ENCODE data around the gene FOXP1.

The FOXP1 gene

DNA sequence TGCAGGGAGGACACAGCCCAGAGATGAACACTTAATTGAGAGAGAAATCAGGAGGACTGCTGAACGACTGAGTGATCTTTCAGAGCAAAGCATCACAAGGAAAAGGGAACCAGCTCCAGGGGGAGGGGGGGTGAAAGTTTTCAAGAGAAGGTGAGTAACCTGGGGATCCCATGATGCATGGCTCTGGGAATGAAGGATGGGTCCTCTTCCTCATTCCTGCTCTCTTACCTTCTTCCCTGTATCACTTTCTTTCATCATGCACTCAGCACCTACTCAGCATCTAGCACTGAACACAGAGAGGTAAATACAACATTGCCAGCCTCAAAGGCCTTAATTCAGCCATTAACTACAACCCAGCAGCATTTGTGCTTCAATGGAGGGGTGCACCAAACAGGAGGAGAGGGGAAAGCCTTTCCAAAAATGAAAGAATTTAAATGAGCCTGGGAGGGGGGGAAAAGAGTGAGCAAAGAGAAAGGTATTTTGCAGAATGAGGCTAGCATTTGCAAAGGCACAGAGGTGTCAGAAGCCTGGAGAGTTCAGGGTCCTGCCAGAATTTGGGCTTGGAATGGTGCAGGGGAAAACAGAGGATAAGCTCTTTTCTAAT, 427.4 kb downstream of the FOXP1 start:
- DNase-seq = no peak

DNA sequence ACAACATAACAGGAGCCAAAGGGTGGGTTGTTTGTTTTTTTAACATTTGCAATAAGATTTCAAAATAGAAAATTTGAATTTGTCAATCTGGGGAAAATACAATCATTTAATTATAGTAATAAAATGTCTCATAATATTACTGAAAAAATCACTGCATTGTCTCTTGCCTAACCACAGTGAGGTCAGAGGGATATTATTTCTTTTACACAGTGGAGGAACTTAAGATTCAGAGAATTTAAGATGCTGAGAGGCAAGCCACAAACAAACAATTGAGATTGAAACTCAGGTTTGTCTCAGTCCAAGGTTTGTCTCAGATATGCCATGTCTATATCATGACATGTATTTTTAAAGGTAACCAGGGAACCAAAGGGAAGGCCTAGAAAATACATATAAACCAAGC, 428.7 kb downstream of the FOXP1 start:
- no peak for DNase-seq

DNA sequence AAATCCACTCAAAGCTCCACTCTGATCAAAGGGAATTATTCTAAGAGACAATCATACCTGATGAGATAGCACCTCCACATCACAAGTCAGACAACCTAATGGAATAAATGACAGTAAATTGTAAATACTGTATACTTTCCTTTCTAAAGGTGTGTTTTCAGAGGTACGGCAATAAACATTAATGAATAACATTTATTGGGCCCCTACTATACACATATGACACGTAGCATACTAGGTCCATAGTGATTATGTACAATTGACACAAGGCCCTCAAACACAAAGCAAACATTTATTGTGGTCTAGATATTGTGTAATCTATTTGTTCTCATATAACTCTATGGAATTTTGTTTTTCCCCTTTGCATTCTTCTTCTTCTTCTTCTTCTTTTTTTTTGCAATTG, 429.8 kb downstream of the FOXP1 start:
- DNase-seq = no peak

DNA sequence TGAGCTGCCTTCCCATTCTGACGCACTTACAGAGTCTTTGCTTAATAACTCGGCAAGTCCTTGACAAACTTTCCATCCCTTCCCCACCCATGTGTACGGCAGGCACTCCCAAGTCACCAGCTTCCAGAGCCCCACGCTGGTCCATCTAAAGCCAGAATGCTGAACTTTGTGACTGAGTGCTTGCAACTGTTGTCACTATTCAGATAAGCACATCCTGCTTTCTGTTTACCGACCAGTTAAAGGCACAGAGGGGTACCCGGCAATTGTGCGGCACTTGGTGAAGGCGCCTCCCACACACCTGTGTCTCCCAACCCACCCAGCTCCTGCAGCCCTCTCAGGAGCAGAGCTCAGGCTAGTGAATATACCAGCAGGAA, 430.6 kb downstream of the FOXP1 start:
- DNase-seq = no peak

DNA sequence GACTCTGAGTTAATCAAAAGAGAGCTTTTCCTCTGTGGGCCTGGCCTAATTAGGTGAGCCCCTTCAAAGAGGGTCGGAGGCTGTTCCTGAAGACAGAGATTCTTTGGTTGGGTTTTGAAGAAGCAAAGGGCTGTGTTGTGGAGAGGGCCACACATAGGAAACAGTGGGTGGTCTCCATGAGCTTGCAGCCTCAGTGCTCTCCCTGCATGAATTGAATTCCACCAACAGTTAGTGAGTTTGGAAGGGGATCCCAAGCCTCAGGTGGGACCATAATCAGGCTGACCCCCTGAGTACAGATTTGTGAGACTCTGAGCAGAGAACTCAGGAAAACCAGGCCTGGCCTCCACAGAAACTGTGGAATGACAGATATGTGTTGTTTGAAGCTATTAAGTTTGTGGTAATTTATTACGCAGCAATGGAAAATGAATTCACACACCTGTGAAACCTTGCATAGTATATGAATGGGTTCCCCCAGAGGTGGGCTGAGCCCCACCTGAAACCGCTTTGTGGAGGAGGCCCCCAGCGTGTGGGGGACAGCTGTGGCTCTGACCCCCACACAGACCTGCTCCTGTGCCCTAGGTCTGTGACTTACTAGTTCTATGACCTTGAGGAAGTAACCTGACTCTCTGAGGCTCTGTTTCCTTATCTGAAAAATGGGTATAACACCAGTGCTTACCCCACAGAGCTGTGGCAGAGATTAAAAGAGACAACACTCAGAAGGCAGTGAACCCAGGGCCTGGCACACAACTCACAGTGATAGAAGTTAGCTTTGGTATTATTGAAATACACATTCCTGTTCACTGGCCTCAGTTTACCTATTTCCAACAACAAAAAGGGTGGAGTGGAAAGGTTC, 431.3 kb downstream of the FOXP1 start:
- DNase-seq = peak; percentile 17

DNA sequence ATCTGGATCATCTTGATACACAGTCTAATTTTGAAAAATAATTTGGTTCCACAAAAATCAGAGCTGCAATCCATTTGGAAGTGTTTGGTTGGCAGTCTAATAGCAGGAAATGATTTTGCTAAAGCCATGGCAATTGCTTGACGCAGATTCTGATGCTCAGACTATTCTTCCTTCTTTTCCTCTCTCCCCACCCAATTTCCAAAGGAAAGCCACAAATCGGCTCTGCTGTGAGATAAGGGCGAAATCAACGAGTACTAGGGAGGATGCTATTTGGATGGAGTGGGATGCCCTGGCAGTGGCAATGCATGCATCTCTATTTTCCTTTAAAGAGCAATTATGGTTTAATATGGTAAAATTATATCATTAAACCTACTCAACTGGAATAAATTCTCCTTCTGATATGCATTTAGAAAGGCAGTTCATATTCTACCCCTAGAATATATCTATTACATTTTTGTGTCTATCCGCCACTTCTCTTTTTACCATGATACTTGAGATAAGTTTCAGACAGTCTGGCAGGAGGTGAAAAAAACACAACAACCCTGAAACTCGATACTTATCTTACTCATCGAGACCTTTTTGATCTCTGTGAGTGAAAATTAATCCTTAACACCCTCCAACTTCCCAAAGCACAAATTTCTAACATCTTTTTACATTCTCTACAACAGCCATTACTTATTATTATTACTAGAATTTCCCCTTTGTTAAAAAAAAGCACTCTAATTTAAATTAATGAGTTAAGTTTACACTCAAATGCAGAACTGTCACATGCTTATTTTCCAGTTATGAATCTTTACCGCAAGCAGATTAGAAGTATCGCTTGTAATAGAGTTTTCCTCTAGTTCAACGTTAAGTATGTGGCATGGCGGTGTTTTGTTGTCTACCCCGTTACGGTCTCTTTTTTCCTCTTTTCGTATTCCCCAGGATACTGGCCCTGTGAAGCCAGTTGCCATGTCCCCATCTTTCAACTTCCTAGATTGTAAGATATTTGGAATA, 433.3 kb downstream of the FOXP1 start:
- no peak for DNase-seq

DNA sequence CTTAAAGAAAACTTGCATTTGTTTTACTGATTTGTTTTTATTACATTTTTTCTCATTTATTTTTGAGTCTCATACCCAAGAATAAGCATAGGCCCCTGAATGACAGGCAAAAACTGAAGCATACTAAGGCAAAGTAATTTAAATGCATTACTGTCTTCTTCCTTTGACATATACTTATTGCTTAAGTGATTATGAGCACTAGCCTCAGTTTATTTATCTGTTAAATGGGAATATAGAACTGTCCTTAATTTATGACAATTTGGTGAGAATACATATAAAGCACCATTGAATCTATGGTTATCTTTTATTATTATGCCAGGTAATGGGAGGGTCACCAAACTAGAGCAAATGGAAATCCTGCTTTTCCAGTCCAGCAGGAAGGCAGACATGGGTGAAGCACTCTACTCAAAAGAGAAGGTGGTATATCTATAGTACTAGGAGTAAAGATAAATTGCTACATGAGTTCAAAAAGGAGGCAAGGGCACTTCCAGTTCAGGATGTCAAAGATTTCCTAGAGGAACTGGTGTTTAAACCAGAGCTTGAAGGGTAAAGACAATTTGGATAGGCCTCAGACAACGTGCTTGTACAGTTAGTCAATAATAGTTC, 435.0 kb downstream of the FOXP1 start:
- no peak for DNase-seq

DNA sequence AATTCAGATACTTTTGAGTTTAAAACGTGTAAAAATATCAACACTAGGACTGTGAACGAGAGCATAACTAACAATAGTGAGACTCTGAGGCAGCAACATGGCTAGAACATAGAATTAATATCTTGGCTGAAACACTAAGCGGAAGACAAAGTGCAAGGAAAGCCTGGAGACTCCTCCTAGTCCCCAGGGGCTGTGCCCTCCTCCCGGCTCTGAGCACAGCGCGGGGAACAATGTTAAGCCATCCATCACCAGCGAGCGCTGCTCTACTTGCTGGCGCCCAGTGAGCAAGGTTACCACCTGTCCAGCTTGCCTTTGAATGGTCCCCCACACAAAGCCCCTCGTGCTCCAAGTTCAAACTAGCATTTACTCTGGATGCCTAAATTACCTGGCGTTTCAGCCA, 436.9 kb downstream of the FOXP1 start:
- DNase-seq = no peak

DNA sequence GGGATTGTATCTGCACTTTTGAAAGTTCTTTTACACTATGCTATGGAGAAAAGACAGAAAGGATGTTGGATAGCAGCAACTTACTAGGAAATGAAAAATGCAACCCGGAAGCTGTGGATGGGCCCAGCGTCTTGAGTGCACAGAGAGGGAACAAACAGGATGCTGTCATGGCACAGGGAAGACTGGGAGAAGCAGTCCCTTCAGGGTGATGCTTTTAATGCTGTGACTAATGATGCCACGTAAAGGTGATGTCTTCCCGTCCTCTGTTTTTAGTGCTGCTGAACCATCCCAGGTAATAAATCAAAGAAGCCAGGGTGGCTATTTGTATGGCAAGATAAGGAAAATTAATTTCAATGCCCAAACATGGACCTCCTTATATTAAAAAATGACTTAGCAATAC, 437.6 kb downstream of the FOXP1 start:
- DNase-seq = no peak

DNA sequence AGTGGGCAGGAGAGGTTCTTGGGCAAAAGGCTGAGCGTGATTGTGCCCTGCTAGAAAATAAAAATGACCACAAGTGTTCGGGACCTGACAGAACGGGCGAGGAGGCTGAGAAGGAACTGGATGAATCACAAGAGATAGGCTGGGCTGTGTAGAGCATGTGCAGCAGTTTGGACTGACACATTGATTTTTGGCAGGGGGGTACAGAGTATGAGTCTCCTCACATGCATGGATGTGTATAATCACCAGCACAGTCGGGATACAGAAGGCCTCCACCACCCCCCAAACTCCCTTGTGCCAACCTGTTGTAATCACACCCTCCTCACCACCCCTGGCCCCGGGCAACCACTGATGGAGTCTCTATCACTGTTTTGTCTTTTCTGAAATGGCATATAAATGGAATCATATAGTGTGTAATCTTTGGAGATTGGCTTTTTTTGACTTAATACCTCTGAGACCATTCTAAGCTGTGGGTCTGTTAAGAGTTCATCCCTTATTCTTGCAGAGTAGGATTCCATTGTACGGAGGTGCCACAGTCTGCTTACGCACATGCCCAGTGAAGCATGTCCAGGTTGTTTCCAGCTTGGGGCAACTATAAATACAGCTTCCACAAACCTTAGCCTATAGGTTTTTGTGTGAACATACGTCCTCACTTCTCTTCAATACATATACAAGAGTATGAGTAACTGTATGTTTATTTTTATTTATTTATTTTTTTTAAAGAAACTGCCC, 438.8 kb downstream of the FOXP1 start:
- DNase-seq = no peak

DNA sequence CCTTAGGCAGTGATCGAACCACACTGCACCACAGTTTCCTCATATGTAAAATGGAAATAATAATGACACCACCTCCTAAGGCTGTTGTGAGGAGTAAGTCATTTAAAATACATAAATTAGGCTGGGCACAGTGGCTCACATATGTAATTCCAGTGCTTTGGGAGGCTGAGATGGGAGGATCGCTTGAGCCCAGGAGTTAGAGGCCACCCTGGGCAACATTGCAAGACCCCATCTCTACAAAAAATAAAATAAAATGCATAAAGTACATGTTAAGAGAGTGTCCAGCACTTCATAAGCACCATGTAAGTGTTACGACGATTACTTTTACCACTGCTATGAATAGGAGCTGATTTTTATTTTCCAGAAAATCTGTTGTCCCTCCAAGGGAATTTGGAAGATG, 440.0 kb downstream of the FOXP1 start:
- no peak for DNase-seq

DNA sequence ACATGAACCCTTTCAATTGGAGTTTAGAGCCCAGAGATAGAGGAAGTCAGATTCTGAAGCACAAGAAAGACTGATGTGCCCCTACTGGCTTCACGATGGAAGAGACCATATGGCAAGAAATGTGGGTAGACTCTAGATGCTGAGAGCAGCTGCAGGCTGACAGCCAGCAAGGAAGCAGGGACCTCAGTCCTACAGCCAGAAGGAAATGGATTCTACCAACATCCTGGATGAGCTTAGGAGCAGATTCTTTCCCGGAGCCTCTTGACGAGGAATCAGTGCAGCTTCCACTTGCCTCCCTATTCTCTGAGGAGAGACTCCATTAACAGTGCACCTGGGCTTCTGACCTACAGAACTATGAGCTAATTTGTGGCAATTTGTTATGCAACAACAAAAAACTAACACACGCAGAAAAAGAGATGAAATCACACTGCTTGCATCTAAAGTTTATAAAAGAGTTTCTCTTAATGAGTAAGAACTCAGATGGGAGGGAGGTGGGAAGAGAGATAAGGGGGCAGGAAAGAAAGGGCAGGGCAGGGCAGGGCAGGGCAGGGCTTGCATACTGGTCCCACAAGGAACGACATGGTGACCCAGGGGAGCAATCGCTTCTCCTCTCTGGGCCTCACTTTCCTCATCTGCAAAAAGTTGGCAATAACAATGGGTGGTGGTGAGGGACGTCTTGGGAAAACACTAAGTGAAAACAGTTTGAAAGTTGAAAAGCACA, 440.9 kb downstream of the FOXP1 start:
- peak; percentile 22 for DNase-seq

DNA sequence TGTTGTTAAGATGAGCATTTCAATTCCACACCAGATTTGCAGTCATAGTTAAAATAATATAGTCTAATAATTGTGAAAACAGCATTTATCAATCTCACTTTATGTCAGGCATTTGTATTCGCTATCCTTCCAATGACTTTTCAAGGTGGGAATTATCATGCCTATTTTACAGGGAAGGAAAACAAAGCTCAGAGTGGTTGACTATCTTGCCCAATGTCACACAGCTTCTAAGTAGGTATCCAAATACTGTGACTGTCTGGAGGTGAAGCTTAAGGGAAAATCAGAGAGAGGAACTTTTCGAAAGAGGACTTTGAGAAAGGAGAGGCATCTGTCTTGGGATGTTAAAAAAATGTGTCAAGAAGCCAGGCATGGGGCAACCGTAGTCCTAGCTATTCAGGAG, 443.1 kb downstream of the FOXP1 start:
- DNase-seq = no peak

DNA sequence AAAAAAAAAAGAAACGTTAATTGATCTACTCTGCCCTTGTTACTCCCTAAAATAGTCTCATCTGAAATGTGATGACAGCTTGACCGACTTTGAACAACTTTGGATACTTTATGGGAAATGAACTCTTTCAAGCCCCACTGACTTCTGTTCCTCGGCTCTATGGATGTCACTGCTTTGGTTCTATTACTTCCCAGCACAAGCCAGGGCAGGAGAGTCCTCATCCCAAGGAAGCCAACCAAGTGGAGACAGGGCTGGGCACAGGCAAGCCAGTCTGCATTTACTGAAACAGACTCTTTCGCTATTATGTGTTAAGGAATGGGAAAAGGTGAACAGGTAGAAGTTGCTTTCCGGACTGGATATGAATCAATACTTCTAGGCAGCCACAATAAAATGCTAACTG, 444.0 kb downstream of the FOXP1 start:
- DNase-seq = no peak

DNA sequence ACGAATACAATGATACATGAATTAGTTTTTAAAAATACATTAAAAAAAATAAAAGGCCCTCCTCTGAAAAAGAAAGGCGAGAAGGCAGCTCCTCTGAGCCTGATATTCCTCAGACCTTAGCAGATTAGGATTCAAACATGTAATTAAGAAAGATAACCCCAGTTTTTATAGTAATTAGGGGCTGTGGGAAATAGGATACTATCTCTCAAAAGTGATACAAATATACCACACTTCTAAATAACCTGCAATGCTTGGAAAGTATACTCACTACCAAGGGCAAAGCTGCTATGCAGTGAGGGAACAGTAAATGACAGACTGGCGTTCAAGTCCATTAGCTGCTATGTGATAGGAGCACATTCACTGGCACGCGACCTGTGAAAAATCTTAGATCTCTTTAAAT, 445.1 kb downstream of the FOXP1 start:
- no peak for DNase-seq

DNA sequence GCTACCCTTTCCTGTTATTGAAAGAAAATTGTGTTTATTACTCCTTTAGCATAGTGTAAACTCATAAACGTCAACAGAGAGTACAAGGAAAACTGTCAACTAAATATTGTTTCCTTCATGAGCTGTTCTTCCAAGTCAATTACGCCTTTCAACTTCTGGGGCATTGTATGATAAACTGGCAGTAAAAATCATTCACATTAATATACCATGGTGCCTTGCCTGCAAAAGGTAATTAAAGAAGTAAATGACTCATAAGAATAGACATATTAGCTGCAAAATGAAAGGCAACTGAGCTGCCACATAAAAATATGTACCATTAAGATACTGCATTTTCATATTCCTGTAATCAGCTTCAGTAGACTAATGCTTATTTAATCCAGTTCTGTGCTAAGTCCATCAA, 447.3 kb downstream of the FOXP1 start:
- no peak for DNase-seq

DNA sequence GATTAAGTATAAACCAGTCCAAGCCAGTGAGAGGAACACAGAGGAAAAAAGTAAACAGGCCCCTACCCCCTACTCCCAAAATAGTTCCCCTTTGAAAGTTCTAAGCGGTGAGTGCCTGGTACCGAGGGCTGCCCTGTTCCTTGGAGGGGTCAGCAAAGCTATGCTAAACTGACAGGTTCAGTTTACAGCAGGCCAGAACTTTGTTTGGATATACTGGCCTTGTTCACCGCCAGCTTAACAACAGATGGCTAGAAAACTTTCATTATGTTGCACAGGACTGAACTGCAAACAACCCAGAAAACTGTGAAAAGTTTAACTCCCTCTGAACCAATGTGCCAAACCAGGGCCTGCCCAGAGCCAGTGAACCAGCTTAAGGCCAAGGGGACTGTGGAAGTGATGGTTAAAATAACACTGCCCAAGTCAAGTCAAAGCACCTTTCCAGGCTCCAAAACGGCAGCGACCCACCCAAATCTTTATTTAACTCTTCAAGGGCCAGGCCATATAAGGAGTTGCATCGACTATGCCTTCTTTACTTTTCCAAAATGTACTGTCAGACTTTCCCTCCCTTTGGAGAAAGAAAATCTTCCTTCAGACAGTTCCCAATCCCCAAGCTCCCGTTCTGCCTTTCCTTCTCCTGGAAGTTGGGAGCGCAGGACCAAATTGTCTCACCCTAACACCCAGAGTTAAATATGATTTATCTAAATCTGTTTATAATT, 448.0 kb downstream of the FOXP1 start:
- DNase-seq = no peak

DNA sequence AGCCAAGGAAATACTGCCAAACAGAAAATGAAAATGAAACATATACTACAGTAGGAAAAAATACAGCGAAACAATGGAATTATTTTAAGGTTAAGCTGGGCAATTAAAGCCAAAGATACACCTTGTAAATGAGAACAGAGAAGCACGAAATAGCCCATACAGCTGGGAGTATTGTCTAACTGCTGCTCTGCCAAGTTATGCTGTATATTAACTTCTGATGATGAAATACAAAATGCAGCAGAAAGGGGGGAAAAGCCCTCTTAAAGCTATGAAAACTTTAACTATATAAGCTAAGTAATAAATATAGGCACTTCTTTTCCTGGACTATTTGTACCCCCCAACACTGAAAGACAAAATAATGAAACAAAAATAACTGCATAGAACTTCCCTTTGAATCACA, 449.0 kb downstream of the FOXP1 start:
- no peak for DNase-seq

DNA sequence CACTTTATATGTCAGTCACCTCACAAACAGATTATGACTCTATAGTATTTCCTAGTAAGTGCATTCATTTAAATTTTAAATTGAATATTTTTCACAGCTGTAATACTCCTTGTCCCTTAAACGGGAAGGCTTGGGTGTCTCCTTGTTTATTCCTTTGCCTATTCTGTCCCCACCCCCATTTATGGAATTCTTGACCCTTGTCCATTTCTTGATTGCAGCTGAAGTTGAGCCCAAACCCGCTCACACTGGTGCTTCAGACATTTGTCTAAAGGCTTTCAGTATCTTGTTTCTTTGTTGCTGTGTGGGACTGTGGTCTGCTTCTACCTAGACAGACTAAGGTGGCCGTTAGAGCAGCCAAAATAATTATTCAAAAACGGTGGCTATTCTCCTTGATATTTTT, 449.7 kb downstream of the FOXP1 start:
- DNase-seq = no peak

DNA sequence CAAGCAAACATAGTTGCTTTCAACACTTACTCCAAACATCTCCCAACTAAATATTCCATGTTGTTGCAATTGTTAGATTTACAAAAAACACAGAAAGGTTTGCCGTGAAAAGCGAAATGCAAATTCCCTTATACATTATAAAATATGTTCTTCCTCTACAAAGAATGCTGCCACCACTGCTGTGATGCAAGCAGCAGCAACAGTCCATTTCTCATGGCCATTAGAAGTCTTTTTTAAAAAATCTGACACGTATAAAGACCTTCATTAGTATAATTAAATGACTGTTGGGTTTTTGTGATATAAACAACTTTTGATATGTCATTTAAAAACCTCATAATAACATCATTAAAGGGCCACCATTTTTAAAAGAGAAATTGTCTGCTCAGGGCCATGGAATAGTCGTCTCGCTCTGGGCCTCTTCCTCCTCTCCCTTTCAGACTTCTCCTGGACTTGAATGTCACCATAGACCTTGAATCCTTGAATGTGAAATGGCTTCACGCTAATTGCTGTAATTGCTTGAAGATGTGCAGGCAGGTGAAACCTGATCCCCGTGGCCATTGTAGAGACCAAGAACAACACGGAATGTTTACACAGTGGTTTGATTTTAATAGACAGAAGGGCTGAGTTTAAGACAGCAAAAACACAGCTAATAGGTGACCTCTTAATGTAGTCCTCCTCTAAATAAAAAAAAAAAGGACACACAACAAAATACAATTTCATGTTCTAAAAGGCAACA, 450.4 kb downstream of the FOXP1 start:
- no peak for DNase-seq
